ENCODE data around the gene SP7. TPM values are rescaled to one million over a fixed set of nuclear protein-coding genes. Genes with fewer than 3 reads are reported as not detected.
"Not testable (repeated sequence)": the region's sequence is repeated elsewhere in the genome, so short reads cannot be mapped to it uniquely, and the experiment has no call there.

SP7 gene
- total RNA-seq: not detected in 2 replicates

GRCh38 chr12:53336181-53336681, at the start of gene SP7:
TSS of gene SP7 (minus strand) at chr12:53336354. CDS start at chr12:53335646, 708 bp downstream.
- DNase-seq: no peak

GRCh38 chr12:53383258-53383657, 47.1 kb upstream of the SP7 start:
- no peak for DNase-seq

GRCh38 chr12:53381731-53382630, 45.8 kb upstream of the SP7 start:
- peak; percentile 69 for DNase-seq

GRCh38 chr12:53380794-53381730, 44.9 kb upstream of the SP7 start:
- peak; percentile 35 for DNase-seq

- peak; percentile 94 for DNase-seq
These were observed 44.1 kb upstream of the SP7 start, which contains the start of gene SP1 for GRCh38 chr12:53380104-53380793. TSS of gene SP1 (plus strand) at chr12:53380176. CDS start at chr12:53380292, 116 bp downstream.

GRCh38 chr12:53379389-53380103, 43.4 kb upstream of the SP7 start:
- peak; percentile 100 for DNase-seq

- peak; percentile 25 for DNase-seq
These were observed 42.7 kb upstream of the SP7 start for GRCh38 chr12:53378724-53379388.

GRCh38 chr12:53378222-53378621, 42.1 kb upstream of the SP7 start:
- DNase-seq: no peak

- no peak for DNase-seq
These were observed 40.6 kb upstream of the SP7 start for GRCh38 chr12:53376747-53377146.

- not testable (repeated sequence) for DNase-seq
These were observed 38.1 kb upstream of the SP7 start for GRCh38 chr12:53374277-53374676.

GRCh38 chr12:53373554-53374133, 37.5 kb upstream of the SP7 start:
- DNase-seq: not testable (repeated sequence)

- no peak for DNase-seq
These were observed 29.2 kb upstream of the SP7 start for GRCh38 chr12:53365245-53365904.

- not testable (repeated sequence) for DNase-seq
These were observed 25.5 kb upstream of the SP7 start for GRCh38 chr12:53361638-53362037.

- DNase-seq: no peak
These were observed 22.8 kb upstream of the SP7 start for GRCh38 chr12:53358836-53359419.

GRCh38 chr12:53355121-53355520, 19.0 kb upstream of the SP7 start:
- DNase-seq: no peak

- DNase-seq: no peak
These were observed 17.1 kb upstream of the SP7 start for GRCh38 chr12:53353257-53353655.

GRCh38 chr12:53352331-53353256, 16.4 kb upstream of the SP7 start:
- DNase-seq: peak; percentile 95

- DNase-seq: no peak
These were observed 11.8 kb upstream of the SP7 start for GRCh38 chr12:53347905-53348304.

- DNase-seq: no peak
These were observed 10.3 kb upstream of the SP7 start for GRCh38 chr12:53346491-53346890.

All from dermis blood vessel endothelial cell (primary cell).